Body of pancreas (tissue), 4 donors: ENCODE measurements around the gene EIF4E. TPM values are rescaled to one million over a fixed set of nuclear protein-coding genes. Genes with fewer than 3 reads are reported as not detected.

Source experiments
- ATAC-seq: fragments of 150-250 bp; one replicate; pipeline ENCODE4 v1.9.1; 2016
- DNase-seq, 4 donors: peaks; one replicate each; pipeline ENCODE4 v3.0.0-alpha.2; 2019
- H3K27ac ChIP-seq, 4 donors: fragments of 200-600 bp; sonication (generic); 1 replicate in 3 of 4; 2 replicates in 1 of 4; pipeline versions ENCODE4 v1.5.1 to v1.6.1; 2016 to 2019; ENCODE audit warnings: mild to moderate bottlenecking in 1 of 4, mixed read lengths in 1 of 4, moderate library complexity in 1 of 4
- H3K27me3 ChIP-seq, 2 donors: fragments of 200-600 bp; sonication (generic); one replicate each; pipeline ENCODE4 v1.6.0; 2016; ENCODE audit warnings: mild to moderate bottlenecking in 1 of 2
- H3K36me3 ChIP-seq, 2 donors: fragments of 200-600 bp; sonication (generic); replicated peaks in 1 of 2; 2 replicates each; pipeline ENCODE4 v1.5.1; 2016; ENCODE audit warnings: low read depth in 2 of 2; ENCODE audit not compliant: insufficient read depth in 1 of 2
- H3K4me1 ChIP-seq: fragments of 200-600 bp; sonication (generic); one replicate; pipeline ENCODE4 v1.6.0; 2016
- H3K4me3 ChIP-seq, 2 donors: fragments of 200-600 bp; sonication (generic); 1 replicate in 1 of 2; 2 replicates in 1 of 2; pipeline ENCODE4 v1.5.1; 2016 to 2019
- H3K9me3 ChIP-seq, 3 donors: fragments of 200-600 bp; sonication (generic); 1 replicate in 2 of 3; 2 replicates in 1 of 3; pipeline ENCODE4 v1.5.1; 2016
- POLR2A ChIP-seq, 3 donors: fragments of 450-650 bp; IDR thresholded peaks; one replicate each; pipeline ENCODE4 v1.6.1; 2016; ENCODE audit warnings: antibody characterized with exemption in 3 of 3, mild to moderate bottlenecking in 2 of 3
- WGBS, 2 donors: methylation state at CpG; one replicate each; pipeline ENCODE4 v1.1.5; 2017; 5-methylcytosine and 5-hydroxymethylcytosine counted together
- intact Hi-C: fragments of 100-400 bp; cut with DNase I; formaldehyde crosslinking; loops from one replicate; pipeline ENCODE4 v1.15.1; 2023
- total RNA-seq, 2 donors: library from RNA; depleted of rRNA; stranded (reverse); fragments of >200 nt; gene quantifications; one replicate each; pipeline ENCODE4 v1.1.0, GENCODE V29; 2016
- TF ChIP-seq, protein P1 (sequence below), 7 experiments: fragments of 450-650 bp in 4 of 7; fragments of 200-600 bp in 3 of 7; sonication (generic) in 3 of 7; IDR thresholded peaks; one replicate each; pipeline ENCODE4 v1.5.1; 2016 to 2019; ENCODE audit warnings: antibody characterized with exemption in 7 of 7

EIF4E gene
- total RNA-seq, 2 donors from 2014 or later, result 31.1 to 67.9 TPM

DNA sequence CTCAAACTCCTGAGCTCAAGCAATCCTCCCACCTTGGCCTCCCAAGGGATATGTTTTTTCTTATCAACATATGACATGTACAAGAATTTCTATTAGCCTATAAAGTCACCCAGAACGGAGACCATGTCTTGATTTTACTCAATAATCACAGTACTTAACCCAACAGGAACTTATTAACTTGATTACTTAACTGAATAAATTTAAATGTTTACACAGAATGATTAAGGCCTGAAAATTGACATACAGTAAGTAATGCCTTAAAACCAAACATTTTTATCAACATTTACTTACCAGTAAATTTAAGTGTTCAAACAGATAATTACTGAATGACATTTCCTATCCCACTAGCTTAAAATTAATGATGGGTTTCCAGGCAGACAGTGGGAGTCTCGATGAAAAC is 25.4 kb downstream of the EIF4E start:
- no peak for TF ChIP-seq POLR2A (IDR thresholded peaks at IDR 0.05)
- TF ChIP-seq, protein P1, sequence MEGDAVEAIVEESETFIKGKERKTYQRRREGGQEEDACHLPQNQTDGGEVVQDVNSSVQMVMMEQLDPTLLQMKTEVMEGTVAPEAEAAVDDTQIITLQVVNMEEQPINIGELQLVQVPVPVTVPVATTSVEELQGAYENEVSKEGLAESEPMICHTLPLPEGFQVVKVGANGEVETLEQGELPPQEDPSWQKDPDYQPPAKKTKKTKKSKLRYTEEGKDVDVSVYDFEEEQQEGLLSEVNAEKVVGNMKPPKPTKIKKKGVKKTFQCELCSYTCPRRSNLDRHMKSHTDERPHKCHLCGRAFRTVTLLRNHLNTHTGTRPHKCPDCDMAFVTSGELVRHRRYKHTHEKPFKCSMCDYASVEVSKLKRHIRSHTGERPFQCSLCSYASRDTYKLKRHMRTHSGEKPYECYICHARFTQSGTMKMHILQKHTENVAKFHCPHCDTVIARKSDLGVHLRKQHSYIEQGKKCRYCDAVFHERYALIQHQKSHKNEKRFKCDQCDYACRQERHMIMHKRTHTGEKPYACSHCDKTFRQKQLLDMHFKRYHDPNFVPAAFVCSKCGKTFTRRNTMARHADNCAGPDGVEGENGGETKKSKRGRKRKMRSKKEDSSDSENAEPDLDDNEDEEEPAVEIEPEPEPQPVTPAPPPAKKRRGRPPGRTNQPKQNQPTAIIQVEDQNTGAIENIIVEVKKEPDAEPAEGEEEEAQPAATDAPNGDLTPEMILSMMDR (IDR thresholded peaks at IDR 0.05), result no peak

DNA sequence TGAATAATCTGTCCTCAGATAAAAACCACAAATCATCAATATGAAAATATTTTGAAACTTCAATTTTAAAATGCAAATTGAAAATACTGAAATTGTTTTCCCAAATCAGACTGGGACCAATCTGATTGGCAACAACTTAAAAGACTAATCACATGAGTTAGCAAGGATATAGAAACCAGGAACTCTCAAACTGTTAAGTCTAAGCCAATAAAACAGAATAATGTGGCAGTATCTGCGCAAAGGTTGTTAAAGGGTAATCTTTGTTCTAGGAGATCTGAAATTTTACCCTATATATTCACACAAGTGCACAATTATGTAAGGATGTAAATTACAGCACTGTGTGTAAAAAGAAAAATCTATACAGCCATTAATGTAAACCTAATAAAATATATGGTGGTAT is 29.7 kb downstream of the EIF4E start:
- Histone ChIP-seq H3K27me3 (no peaks in the 10 kb centered on the region), H3K9me3 (no peaks in the 10 kb centered on the region), H3K27ac (no peak overlapping the region), H3K4me3 (no peak overlapping the region), H3K4me1 (peaks cover 10% of the 10 kb centered on the region), H3K36me3 (peaks cover 0 to 2% of the 10 kb centered on the region in 2 donors)
- DNase-seq, result no peak
- WGBS, 2 donors, result 91 to 95% methylated on average over 1 of the region's 1 CpG
- TF ChIP-seq, protein P1 (IDR thresholded peaks at IDR 0.05), result no peak
- TF ChIP-seq POLR2A (IDR thresholded peaks at IDR 0.05), result no peak
- intact Hi-C loops, result no loop called here
- ATAC-seq, result no peak

More for the DNA sequence above, 25.4 kb downstream of the EIF4E start:
- 24 to 25% methylated on average over 2 of the region's 2 CpGs for WGBS, 2 donors
- Histone ChIP-seq H3K27me3 (no peaks in the 10 kb centered on the region), H3K9me3 (no peaks in the 10 kb centered on the region), H3K4me3 (no peak overlapping the region), H3K4me1 (peaks cover 22% of the 10 kb centered on the region), H3K27ac (no peak overlapping the region), H3K36me3 (peaks cover 0 to 2% of the 10 kb centered on the region in 2 donors)
- no peak for ATAC-seq
- DNase-seq, result no peak
- intact Hi-C loops, result no loop called here

DNA sequence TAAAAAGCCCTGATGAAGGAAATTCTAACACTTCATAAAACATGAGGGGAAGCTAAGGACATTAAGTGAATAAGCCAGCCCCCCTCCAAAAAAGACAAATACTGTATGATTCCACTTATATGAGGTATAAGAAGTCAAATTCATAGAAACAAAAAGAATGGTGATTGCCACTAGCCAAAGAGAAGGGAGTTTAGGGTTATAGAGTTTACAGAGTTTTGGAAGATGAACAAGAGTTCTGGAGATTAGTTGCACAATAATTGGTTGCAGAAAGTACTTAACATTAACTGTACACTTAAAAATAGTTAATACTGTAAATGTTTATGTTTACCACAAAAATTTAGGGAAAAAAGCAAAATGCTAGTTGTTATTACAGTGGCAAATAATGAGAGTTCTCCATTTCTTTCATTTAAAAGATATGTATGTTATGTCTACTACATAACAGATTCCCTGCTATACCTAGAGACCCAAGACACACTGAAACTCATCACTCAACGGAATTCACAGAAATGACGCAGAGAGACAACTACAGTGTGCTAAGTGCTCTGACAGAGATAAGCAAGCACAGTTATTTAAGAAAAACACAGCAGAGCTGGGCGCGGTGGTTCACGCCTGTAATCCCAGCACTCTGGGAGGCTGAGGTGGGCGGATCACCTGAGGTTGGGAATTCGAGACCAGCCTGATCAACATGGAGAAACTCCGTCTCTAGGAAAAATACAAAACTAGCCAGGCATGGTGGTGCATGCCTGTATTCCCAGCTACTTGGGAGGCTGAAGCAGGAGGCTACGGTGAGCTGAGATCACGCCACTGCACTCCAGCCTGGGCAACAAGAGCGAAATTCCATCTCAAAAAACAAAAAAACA is 37.2 kb downstream of the EIF4E start:
- H3K9me3 ChIP-seq, result no peaks in the 10 kb centered on the region
- no peak overlapping the region for H3K4me3 ChIP-seq
- ATAC-seq (no peak), DNase-seq (no peak)
- H3K36me3 ChIP-seq, result no peaks in the 10 kb centered on the region
- H3K27ac ChIP-seq, result no peak overlapping the region
- TF ChIP-seq, protein P1 (IDR thresholded peaks at IDR 0.05), result no peak
- no peak for TF ChIP-seq POLR2A (IDR thresholded peaks at IDR 0.05)
- no peaks in the 10 kb centered on the region for H3K4me1 ChIP-seq
- intact Hi-C loops, result no loop called here
- no peaks in the 10 kb centered on the region for H3K27me3 ChIP-seq
- 94 to 95% methylated on average over 11 of the region's 11 CpGs for WGBS, 2 donors

DNA sequence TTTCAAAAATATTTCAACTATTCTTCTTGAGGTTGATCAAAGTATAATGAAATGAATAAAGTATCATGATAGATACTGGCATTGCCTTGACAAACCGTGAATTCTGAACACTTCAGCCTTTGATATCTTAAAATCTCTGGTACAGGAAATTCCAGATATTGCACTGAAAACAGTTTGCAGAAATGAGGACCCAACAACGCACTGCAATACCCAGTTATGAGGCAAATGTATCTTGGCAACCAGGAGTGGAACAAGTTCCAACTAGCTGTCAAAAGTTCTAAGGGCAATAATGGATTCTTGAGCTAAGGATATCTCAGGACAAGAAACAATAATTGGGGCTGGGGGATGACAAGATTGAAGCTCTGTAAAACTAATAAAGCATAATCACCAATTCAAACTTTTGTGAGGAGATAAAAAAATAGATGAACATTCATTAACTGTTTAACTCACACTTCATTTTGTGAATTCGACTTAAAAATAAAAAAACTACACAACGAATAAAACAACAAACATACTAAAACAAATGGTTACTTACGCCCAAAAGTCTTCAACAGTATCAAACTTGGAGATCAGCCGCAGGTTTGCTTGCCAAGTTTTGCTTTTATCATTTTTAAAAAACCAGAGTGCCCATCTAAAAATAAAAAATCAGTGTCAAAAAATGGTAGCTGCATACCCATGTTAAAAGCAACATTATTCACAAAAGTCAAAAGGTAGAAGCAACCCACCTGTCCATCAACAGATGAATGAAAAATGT is 38.1 kb downstream of the EIF4E start:
- Histone ChIP-seq H3K9me3 (no peaks in the 10 kb centered on the region), H3K27ac (no peak overlapping the region), H3K36me3 (peaks cover 0 to 7% of the 10 kb centered on the region in 2 donors), H3K4me3 (no peak overlapping the region), H3K4me1 (no peaks in the 10 kb centered on the region), H3K27me3 (no peaks in the 10 kb centered on the region)
- intact Hi-C loops, result no loop called here
- WGBS, 2 donors, result 77 to 80% methylated on average over 6 of the region's 6 CpGs
- DNase-seq (no peak), ATAC-seq (no peak)
- TF ChIP-seq, protein P1 (IDR thresholded peaks at IDR 0.05), result no peak
- no peak for TF ChIP-seq POLR2A (IDR thresholded peaks at IDR 0.05)
